Urinary bladder (tissue), 4 donors: ENCODE measurements around the gene VGLL3. TPM values are rescaled to one million over a fixed set of nuclear protein-coding genes. Genes with fewer than 3 reads are reported as not detected.

Experiments
- DNase-seq: peaks from one replicate; pipeline ENCODE4 v3.0.0-alpha.2; 2015; ENCODE audit errors: extremely low spot score
- H3K27ac ChIP-seq: one replicate; pipeline ENCODE4 v1.5.1; 2013; ENCODE audit warnings: low read depth, mild to moderate bottlenecking, moderate library complexity
- H3K36me3 ChIP-seq: one replicate; pipeline ENCODE4 v1.6.1; 2013; ENCODE audit warnings: mild to moderate bottlenecking, moderate library complexity; ENCODE audit not compliant: insufficient read depth
- H3K4me1 ChIP-seq: one replicate; pipeline ENCODE4 v1.6.1; 2013; ENCODE audit warnings: mild to moderate bottlenecking, moderate library complexity; ENCODE audit not compliant: insufficient read depth
- H3K4me3 ChIP-seq: one replicate; pipeline ENCODE4 v1.5.1; 2013; ENCODE audit warnings: low read depth, low read length
- WGBS: extraction: QIAGEN DNeasy Blood & Tissue Kit; methylation state at CpG from one replicate; pipeline ENCODE4 v1.1.7; 2013; 5-methylcytosine and 5-hydroxymethylcytosine counted together
- polyA plus RNA-seq: library from polyadenylated mRNA; stranded (reverse); fragments of 200-250 nt; gene quantifications from one replicate; pipeline ENCODE4 v1.2.3, GENCODE V29; 2013
- total RNA-seq: library from RNA; depleted of rRNA; stranded (reverse); fragments of >200 nt; gene quantifications from one replicate; pipeline ENCODE4 v1.2.3, GENCODE V29; 2014
- donor health status: healthy with polysubstance abuse.
- donor health status: healthy.

Gene VGLL3
- total and polyA plus RNA-seq, 2 donors = 5.7 to 36.2 TPM

DNA sequence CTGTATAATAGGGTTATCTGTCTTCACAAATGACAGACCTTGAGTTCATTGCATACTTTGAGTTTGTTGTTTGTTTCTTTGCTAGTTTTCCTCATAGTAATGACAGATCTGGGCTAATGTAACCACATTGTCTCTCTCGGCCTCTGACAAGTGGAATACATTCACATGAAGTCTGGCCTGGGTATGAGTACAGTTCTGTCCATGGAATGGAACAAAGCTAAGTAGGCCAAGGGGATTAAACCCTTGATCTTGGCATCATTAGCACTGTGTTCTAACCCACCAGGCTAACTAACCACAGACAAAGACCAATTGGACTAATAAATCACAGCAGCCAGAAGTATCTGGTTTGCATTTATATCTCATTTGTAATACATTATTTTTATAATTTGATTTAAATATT is 7.6 kb upstream of the VGLL3 start:
- Histone ChIP-seq H3K4me1 (no peaks in the 10 kb centered on the region), H3K36me3 (no peaks in the 10 kb centered on the region), H3K4me3 (no peak overlapping the region), H3K27ac (no peak overlapping the region)
- 83% methylated on average over 1 of the region's 1 CpG for WGBS
- no peak for DNase-seq

DNA sequence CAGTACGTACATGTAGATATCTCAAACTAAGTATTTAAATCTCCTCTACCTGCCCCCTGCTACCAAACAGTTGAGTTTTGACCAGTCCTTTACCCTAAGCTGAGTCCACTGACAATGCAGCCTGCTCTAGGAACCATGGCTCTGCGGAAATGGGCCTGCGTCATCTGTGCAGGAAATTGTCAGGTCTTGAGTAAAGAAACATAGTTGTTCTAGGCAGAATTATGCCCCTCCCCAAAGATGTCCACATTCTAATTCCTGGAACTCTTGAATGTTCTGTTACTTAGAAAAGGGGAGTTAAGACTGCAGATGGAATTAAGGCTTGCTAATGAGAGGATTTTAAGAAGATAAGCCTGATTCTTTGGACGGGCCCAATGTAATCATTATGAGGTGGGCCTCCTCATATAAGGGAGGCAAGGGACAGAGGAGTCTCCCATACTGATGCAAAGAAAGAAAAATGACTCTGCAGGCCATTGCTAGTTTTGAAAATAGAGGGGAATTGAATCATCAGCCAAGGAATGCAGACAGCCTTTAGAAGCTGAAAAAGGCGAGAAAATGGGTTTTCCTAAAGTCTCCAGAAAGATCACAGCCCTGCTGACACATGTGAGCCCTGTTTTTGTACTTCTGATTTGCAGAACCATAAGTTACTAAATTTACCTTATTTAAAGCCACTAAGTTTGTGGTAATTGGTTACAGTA is 5.5 kb upstream of the VGLL3 start:
- 91% methylated on average over 5 of the region's 5 CpGs for WGBS
- no peak overlapping the region for H3K27ac ChIP-seq

DNA sequence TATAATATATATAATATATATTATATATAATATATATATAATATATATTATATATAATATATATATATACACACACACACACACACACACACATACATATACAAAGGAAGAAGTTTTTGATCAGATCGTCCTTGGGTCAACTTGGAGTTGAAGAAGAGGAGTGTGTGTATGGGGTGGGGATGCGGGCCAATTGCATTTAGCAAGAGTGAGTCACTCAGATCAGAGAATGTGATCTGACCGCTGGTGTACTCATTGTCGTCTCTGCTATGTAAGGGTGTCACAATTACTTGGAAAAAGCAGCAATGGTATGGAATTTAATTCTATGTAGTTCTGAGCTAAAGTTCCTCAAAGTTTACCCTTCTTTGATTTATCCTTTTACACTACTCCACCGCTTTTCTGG is 4.6 kb upstream of the VGLL3 start:
- no peak overlapping the region for H3K27ac ChIP-seq
- H3K36me3 ChIP-seq = no peaks in the 10 kb centered on the region
- WGBS = 80% methylated on average over 5 of the region's 5 CpGs
- H3K4me3 ChIP-seq = no peak overlapping the region
- no peaks in the 10 kb centered on the region for H3K4me1 ChIP-seq
- no peak for DNase-seq

More for the DNA sequence above, 5.5 kb upstream of the VGLL3 start:
- no peak for DNase-seq
- no peak overlapping the region for H3K4me3 ChIP-seq
- no peaks in the 10 kb centered on the region for H3K4me1 ChIP-seq
- H3K36me3 ChIP-seq = no peaks in the 10 kb centered on the region

DNA sequence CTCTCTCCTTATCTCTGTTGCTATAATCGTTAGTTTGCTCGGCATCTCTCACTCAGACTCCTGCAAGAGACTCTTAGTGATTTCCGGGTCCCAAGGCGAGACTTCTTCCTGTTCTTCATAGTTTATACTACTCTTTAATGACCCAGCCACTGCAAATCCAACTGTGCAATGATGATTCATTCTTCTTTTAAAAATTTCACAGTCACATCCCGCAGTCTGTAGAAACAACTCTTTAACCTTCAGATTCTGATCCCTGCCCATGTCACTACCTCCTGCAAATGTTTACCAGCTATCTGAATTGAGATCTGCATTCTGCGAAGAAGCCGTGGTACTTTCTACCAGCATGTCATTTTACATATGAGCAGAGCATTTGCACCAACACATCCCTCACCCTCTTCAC is 2.8 kb upstream of the VGLL3 start:
- H3K4me1 ChIP-seq = no peaks in the 10 kb centered on the region
- 46% methylated on average over 7 of the region's 7 CpGs for WGBS
- H3K36me3 ChIP-seq = no peaks in the 10 kb centered on the region
- DNase-seq = no peak
- H3K27ac ChIP-seq = no peak overlapping the region
- H3K4me3 ChIP-seq = no peak overlapping the region

DNA sequence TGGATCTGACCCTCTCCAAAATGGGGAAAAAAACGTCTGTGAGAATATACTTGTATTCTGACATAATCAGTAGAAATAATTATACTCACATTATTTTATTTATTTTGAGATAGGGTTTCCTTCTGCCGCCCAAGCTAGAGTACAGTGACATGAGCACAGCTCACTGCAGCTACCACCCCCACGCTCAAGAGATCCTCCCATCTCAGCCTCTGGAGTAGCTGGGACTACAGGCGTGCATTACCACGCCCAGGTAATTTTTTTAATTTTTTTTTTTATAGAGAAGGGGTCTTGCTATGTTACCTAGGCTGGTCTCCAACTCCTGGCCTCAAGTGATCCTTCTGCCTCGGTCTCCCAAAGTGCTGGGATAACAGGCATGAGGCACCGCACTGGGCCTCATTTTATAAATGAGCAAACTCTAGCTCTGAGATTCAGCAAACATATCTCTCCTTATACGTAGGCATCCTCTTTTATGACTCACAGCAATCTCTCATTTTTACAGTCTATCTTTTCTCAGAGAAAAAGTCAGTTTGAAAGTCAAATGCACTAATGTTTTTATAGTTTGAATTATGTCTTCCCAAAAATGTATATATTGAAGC is 989 bp upstream of the VGLL3 start:
- Histone ChIP-seq H3K27ac (peak overlapping the region; percentile 76), H3K4me3 (peak overlapping the region; percentile 48), H3K36me3 (no peaks in the 10 kb centered on the region), H3K4me1 (no peaks in the 10 kb centered on the region)
- 68% methylated on average over 8 of the region's 8 CpGs for WGBS
- DNase-seq = no peak

DNA sequence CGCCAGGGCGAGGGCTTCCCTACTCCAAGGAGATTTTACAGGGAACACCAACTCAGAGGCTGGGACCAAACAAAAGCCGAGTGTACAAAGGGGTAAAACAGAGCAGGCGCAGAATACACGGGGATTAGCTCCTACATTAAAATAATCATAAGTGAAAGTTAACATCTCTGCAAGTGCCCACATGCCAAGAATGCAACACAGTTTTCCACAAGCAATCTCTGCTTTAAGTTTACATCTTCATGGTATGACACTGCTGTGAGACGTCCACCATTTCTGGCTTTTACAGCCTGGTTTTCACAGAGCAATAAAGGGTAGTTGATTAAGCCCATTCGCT is 500 bp upstream of the VGLL3 start:
- no peaks in the 10 kb centered on the region for H3K4me1 ChIP-seq
- H3K27ac ChIP-seq = peak overlapping the region; percentile 76
- peak overlapping the region; percentile 48 for H3K4me3 ChIP-seq
- H3K36me3 ChIP-seq = no peaks in the 10 kb centered on the region
- DNase-seq = peak; percentile 56
- 5% methylated on average over 7 of the region's 7 CpGs for WGBS

DNA sequence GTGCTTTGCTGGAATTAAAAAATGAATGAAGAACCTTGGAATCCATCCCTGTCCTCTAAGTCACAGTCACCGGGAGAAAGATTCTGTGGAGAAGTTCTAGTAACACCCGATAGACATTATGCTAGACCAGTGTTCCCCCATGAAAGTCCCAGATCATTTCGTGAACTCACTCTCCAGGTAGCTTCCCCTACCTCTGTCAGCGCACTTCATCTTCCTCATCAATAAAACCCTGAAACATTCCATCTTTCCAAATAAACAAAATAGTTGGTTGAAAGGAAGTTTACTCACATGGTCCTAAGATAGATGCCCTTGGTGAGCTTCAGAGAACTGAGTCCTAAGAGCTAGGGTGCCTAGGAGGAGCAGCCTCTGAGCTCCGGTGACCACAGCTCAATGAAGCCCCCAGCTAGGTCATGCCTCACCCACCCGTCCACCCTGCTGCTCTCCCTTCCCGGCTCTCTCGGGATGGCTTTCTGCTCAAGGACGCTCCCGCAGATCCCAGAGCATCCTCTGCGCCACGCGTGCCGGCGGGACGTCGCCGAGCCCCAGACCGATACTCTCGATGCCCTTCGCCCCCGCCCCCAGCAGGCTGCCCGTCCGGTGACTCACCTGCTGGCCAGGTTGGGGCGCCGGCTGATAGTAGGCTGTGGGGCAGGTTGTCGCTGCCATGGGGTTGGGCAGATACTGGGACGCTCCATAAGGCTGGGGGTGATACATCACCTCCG is 776 bp downstream of the VGLL3 start:
- DNase-seq = no peak
- H3K36me3 ChIP-seq = no peaks in the 10 kb centered on the region
- H3K4me1 ChIP-seq = no peaks in the 10 kb centered on the region
- H3K27ac ChIP-seq = peak overlapping the region; percentile 72
- WGBS = 6% methylated on average over 29 of the region's 29 CpGs
- peak overlapping the region; percentile 48 for H3K4me3 ChIP-seq

DNA sequence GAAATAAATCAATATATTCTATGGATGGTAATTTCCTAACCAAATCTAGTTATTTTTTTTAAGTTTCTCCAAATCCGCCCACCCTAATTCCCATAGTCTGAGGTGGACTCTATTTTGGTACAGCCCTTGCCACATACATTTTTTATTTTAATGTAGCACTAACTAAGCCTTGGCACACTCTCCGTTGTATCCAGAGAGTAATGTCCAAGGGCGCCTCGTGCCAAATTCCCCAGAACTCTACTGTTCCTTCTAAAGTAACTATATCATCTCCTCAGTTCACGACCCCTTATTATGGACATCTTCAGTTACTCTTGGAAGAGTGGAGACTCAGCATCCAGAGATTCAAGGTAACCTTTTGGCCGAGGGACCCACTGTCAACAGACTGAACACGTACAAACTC is 1.3 kb downstream of the VGLL3 start:
- 44% methylated on average over 7 of the region's 7 CpGs for WGBS
- DNase-seq = no peak
- no peaks in the 10 kb centered on the region for H3K36me3 ChIP-seq
- peak overlapping the region; percentile 29 for H3K27ac ChIP-seq
- peak overlapping the region; percentile 48 for H3K4me3 ChIP-seq
- H3K4me1 ChIP-seq = no peaks in the 10 kb centered on the region

DNA sequence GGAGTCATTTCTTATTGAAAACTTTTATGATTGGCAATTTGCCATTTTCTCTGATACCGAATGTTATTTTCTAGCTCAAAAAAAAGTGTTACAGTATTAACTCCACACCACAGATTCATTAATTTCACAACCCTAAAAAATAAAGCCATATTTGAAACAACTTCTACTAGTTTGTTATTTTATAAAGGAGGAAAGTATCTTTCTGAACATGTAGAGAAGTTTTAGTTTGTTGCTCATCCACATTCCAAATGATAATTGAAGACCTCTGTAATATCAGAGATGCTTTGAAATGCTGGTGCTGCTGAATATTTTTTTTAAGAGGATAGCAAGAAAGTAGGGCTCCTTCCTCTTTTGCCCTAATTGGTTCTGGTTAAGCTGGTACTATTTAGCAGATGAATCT is 1.9 kb downstream of the VGLL3 start:
- no peak overlapping the region for H3K27ac ChIP-seq
- H3K4me1 ChIP-seq = no peaks in the 10 kb centered on the region
- H3K4me3 ChIP-seq = peak overlapping the region; percentile 22
- H3K36me3 ChIP-seq = no peaks in the 10 kb centered on the region
- WGBS = 44% methylated on average over 1 of the region's 1 CpG
- no peak for DNase-seq

DNA sequence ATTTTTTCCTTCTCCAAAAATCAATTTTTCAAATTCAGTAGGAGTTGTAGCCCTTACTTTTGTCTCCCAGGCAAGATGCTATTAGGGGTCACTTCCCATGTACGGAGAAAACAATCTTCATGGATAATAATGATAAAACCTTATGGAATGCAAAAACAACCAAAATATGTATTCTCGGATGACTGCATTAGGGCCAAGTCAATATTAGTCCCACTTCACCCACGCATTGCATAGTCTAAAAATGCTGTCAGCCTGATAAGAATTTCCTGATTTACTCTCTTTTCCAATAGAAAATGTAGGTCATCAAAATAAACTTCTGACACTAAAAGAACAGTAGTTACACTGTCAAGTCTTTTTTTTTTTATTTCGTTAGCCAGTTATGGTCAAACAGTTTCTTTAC is 2.7 kb downstream of the VGLL3 start:
- no peaks in the 10 kb centered on the region for H3K36me3 ChIP-seq
- 55% methylated on average over 4 of the region's 4 CpGs for WGBS

DNA sequence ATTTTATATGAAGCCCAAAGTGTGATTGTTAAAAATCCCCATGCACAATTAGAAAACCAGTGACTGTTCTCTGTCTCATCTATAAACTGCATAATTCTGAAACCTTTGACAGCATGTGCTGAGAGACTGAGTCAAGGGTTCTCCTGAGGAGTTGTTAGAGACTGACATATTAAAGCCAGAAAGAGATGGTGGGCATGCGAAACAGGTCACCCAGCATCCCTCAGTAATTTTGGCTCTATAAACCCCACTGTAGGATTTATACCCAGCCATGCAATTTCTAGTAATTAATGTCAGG is 3.6 kb downstream of the VGLL3 start:
- Histone ChIP-seq H3K27ac (no peak overlapping the region), H3K36me3 (no peaks in the 10 kb centered on the region), H3K4me1 (no peaks in the 10 kb centered on the region), H3K4me3 (no peak overlapping the region)
- 84% methylated on average over 1 of the region's 1 CpG for WGBS
- no peak for DNase-seq

More for the DNA sequence above, 2.7 kb downstream of the VGLL3 start:
- no peak for DNase-seq
- Histone ChIP-seq H3K4me1 (no peaks in the 10 kb centered on the region), H3K4me3 (no peak overlapping the region), H3K27ac (no peak overlapping the region)

DNA sequence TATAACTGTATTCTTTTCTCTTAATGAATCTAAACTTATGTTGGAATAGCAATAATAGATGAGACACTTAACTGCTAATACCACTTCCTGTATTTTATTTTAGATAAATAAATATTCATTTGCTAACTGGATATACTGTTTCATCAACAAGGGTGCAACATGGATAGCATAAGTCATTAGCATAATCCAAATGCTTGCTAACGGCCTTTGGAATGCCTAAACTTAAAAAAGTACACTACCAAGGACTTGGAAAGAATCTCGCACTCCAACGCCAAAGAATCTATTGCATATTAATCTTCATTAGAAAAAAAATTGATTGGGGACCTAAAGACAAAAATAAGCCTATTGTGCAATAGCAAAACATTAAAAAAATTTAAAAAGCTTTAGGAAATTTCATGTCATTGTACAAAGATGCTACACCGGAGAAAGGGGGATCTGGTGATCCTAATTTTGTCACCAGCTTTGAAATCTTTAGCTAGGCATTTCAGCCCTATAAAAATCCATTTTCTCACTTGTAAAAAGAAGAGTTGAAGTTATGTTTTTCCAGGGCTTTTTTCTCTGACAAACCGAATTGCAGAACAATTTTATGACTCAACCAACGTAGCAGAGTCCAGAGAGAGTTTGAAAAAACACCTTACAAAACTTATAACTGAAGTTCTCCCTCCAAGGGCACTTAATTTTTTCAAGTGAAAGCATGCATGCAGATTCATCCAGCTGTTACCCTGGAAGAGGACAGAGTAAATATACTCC is 4.1 kb downstream of the VGLL3 start:
- H3K27ac ChIP-seq = no peak overlapping the region
- no peaks in the 10 kb centered on the region for H3K4me1 ChIP-seq
- 46% methylated on average over 6 of the region's 6 CpGs for WGBS
- H3K36me3 ChIP-seq = no peaks in the 10 kb centered on the region
- H3K4me3 ChIP-seq = no peak overlapping the region
- no peak for DNase-seq

DNA sequence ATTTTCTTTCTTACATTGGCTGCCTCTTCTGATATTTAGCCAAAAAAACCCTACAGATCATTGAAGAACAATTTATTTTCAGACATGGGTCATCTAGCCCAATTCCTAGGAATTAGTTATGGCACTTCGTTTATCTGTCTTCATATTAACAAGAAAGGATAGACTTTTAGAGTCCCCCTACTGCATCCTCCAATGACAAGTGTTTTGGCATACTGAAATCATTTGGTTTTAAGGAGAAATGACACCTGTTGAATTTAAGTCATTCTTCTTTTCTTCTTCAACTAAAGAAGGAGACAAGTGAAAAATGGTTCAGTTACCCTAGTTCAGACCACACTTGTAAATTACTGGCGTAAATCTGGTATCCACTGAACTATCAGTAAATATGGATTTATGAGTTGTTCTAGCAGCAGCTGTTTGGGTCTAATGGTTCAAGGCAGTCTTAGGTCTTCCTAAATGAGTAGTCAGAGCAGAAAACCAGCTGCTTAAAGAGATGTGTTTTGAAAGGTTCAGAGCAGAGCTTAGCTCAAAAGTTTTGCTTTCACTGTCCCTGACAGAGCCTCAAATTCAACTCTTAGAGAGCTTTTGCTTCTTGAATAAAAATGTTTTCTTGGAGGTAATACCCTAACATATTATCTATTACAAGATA is 5.6 kb downstream of the VGLL3 start:
- 68% methylated on average over 2 of the region's 2 CpGs for WGBS
- DNase-seq = no peak
- Histone ChIP-seq H3K27ac (no peak overlapping the region), H3K36me3 (no peaks in the 10 kb centered on the region), H3K4me1 (no peaks in the 10 kb centered on the region), H3K4me3 (no peak overlapping the region)
